EL (cell line): ENCODE data around the gene MARK3.
"Not testable (repeated sequence)": the region's sequence is repeated elsewhere in the genome, so short reads cannot be mapped to it uniquely, and the experiment has no call there.

ENCODE experiments used
- DNase-seq: peaks from one replicate; pipeline ENCODE4 v3.0.0-alpha.2; 2016

The MARK3 gene

DNA sequence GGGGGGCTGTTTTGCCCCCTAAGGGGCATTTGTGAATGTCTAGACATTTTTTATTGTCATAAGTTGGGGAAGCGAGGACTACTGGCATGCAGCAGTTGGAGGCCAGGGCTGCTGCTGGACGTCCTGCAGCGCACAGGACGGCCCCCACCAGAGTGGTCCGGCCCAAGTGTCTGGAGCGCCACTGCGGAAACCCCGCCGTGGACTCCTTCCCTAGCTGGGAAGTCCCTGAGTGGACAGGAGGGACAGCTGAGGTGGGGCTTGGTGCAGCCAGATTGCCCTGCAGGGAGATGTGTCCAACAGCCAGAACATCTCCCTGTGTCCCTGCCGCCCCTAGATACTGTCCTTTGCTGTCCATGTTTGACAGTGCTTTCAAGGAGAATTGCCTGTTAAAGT lies 132.0 kb downstream of the MARK3 start:
- no peak for DNase-seq

DNA sequence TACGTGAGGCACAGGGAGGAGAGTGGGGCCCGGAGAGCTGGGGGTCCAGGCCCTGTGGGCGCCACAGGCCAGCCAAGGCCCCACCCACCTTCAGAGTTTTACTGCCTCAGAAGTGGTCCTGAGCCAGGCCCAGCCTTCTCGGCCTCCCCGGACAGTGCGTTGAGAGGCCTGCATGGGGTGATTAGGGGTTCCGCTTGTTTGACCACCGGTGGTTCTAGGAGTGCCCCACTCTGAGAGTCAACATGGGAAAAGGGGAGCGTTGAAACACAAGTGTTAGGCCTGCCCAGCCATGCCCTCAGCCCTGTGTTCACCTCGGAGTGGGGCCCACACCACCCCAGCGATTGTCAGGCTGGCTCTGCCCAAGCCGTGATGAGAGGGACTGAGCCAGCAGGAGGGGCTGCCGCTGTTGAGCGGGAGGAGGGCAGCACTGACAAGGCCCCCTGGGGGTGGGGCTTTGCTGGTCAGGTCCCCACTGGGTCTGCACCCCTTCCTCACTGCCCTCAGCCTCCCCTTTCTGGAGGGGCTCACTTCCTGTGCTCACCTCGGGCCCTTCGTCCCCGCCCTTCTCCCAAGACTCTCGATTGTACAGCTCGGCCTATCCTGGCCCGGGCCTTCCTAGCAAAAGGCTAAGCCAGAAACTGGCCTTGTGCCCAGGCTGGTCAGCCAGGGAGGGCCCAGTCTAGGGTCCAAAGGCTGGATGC lies 132.7 kb downstream of the MARK3 start:
- peak; percentile 13 for DNase-seq

DNA sequence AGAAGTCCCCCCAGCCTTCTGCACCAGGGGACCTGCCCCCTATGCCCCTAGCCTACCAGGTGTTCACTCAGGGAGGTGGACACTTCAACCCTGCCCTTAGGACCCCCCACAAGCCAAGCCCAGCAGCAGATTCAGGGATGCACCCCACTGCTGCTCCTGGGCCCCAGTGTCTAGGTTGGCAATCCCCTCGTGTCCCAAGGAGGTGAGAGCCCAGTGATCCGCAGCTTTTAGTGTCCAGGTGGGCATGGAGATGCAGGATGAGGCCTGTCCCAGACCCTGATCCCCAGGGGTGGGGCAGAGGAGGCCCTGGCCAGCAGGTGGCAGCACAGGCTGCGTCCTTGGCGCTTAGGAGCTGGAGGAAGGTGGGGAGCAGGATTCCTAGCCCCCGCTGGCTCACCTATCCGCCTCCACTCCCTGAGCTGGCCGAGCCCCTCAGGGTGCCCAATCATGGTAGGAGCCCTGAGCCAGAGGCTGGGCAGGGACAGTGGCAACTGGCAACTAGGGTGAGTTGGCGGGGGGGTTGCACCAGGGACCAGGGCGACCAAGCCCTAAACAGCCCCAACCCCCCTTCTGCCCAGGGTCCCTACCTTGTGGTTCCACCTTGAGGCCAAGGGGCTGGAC lies 133.3 kb downstream of the MARK3 start:
- DNase-seq = peak; percentile 53

DNA sequence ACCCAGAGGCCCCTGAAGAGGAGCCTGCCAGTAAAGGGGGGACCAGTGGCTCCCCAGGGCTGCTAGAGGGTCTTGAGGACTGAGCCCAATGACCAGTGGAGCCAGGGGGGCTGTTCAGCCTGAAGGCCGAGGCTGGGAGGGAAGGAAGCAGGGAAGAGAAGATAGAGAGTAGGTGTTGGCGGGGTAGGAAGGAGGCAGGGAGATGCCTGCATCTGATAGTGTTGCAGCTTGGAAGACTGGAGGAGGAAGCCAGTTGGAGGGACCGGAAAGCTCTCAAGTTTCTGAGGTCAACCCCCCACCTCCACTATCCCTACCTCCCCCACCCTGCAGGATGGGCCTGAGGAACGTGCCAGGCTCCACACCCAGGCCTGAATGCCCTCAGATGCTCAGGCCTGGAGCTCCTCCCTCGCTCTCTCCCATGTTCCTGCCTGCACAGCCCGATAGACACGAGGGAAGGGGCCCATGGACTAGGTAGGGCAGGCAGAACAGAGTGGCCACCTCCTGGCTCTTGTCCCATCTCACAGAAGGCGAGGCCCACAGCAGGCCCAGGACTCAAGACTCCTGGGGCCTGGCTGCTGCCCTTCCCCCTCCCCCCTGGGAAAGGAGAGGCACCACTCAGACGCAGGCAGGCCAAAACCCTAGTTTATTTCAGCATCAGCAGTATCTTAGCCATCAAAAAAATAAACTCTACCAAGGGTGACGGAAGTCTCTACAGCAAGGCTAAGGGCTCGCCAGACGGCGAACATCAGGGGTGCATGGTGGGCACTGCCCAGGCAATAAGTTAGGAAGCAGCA lies 134.0 kb downstream of the MARK3 start:
- peak; percentile 45 for DNase-seq

DNA sequence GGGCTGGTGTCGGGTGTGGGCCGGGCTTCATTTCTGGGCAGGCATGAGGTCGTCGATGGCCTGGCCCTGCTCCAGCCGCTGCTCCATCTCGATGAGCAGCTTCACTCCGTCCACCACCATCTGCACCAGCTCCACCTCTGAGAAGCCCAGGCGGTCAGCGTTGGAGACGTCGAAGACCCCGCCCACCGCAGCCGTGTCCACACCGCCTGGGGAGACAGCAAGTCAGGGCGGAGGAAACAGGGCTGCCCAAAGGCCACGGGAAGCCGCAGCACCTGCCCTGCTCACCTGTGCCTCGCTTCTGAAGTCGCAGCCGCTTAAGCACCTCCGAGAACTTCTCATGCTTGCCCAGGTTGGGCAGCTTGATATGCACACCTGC lies 134.6 kb downstream of the MARK3 start:
- DNase-seq = no peak

GRCh38 chr14:103520269-103520656 lies 135.0 kb downstream of the MARK3 start:
- no peak for DNase-seq

- peak; percentile 72 for DNase-seq
These were observed 135.6 kb downstream of the MARK3 start for GRCh38 chr14:103520657-103521437.

DNA sequence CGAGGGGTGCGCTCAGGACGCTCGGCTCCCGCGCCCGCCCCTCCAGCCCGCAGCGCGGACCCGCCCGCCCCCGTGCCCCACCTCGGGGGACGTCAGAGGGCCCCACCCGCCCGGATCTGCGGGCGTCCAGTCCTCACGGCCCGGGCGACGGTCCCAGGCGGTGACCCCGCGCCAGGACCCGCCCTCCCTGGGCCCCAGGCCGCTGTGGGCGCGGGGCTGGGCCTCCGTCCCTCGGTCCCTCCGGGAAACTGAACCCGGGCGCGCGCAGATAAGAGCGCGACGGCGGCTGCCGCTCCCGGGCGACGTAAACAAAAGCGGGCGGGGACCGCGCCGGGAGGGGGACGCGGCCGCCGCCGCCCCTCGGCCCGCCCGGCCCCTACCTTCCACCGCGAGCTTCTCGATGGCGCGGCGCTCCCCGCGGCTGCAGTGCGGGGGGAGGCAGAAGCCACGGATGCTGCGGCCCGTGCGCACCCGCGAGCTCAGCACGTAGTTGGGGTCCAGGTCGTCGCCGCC lies 136.3 kb downstream of the MARK3 start:
- DNase-seq = no peak

DNA sequence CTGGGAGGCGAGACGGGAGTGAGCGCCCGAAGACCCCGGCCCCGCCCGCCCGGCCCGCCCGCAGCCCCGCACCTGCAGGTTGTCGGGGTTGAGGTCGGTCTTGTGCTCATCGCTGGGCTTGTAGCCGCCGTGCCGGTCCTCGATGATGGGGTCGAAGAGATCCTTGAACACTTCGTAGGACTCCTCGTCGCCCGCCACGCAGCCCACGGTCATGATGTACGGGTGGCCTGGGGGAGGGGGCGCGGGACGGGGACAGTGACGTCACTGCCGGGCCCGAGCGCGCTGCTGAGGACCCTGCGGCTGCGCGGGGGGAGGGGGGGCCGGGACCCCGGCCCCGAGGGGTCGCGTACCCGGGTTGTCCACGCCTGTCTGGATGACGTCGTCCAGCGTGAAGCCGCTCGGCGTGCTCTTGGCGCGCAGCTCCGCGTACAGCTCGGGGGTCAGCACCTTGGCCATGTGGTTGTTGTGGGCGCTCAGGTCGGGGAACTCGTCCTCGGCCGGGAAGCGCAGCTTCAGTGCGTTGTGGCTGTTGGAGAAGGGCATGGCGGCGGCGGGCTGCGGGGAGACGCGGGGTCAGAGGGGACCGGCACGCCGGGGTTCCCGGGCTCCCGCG lies 136.8 kb downstream of the MARK3 start:
- peak; percentile 32 for DNase-seq

- DNase-seq = peak; percentile 66
These were observed 137.7 kb downstream of the MARK3 start, which contains the start of gene CKB for GRCh38 chr14:103522649-103523574. TSS of gene CKB (minus strand) at chr14:103522830. CDS start at chr14:103522493, 337 bp downstream.

DNA sequence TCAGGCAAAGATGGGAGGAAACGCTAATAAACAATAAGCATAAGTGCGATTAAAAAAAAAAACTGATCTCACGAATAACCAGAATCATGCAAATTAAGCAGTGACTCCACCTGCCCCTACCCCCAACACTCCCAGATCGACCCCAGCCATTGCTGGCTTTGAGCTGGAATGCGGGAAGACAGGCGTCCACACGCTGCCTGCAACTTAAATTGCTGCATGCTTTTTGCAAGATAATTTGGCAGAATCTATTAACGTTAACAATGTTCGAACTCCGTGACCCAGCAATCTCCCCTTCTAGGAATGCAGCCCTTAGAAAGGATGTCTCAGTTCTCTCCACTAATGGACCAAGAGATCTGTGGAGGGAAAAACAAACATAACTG lies 138.3 kb downstream of the MARK3 start:
- no peak for DNase-seq

DNA sequence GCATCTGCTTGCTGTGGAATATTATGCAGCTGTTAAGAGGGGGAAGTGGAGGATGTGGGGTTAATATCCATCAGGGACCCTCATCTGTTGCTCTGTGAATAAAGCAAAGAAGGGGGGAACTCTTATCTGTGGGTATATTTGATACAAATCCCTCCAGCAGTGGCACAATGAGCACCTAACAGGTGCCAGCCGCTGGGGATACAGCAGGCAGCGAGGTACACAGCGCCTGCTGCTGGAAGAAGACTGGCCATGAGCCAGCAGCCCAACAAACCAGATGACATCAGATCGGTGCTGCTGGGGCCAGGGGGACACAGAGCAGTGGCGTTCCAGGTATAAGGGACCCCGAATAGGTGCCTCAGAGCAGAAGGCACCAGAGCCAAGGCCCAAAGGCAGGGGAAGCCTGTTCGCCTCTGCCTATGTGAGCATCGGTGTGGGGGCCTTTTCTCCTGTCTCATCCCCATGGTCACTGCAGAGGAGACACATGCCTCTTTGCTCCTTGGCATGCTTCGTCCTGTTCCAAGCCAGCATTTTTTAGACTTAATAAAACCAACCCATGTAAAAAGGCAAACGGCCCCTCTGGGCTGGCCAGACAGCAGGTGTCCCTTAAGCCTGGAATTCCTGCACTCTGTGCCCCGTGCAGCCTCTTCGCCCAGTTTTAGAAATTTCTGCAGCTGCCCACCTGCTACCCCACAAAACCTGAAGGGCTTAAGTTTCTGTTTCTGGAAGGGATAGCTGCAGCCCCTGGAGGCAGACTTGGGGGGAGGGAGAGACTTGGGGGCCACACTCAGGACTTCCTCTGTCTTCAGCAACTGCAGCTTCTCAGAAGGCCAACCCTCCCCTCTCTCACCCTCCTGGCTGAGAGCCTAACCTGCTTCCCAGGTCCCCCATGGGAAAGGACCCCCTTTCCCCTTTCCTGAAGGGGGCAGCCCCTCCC lies 139.1 kb downstream of the MARK3 start:
- no peak for DNase-seq

- DNase-seq = not testable (repeated sequence)
These were observed 140.4 kb downstream of the MARK3 start for GRCh38 chr14:103525430-103526246.

DNA sequence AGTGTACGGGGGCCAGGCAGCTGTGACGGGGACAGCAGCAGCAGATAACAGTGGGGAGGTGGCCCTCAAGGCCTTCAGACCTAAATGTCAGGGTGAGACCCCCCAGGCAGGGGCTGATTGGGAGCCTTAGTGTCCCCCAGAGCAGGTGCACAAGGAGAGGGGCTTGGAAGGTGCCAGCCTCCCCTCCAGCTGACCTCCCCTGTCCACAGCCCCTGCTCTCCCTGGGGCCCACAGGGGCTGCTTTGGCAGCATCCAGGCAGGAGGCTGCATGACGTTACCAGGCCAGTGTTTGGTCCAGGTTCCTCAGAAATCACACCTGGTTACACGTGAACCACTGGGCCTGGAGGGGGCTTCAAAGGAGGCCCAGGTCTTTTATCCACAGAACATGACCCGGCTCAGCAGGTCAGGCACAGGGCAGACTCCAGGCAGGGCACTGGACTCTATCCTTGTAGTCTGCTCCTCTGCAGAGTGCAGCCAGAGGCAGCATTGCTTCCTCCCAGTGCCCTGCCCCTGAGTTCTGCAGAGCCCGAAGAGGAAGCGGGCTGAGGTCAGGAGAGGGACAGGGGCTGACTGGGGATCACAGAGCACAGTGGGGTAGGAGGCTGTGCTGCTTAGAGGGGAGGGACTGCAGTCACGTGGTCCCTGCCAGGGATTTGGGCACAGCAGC lies 141.2 kb downstream of the MARK3 start:
- no peak for DNase-seq

DNA sequence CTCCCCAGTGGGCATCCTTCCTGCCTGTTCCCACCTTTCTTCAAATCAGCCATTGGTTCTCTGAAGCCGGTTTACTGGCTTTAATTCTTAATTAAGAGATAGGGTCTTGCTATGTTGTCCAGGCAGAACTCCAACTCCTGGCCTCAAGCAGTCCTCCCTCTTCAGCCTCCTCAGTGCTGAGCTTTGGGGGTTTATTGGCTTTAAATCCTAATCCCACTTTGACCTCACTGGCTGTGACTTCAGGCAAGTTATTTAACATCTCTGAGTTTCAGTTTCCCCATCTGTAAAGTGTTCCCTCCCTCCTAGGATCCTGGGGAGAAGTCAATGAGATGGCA lies 141.7 kb downstream of the MARK3 start:
- DNase-seq = no peak

GRCh38 chr14:103527408-103528145 lies 142.4 kb downstream of the MARK3 start:
- DNase-seq = peak; percentile 79

- DNase-seq = peak; percentile 20
These were observed 143.0 kb downstream of the MARK3 start for GRCh38 chr14:103528146-103528586.
